CD4-positive, alpha-beta T cell (primary cell): Measurements from ENCODE around the gene BTN3A1. TPM values are rescaled to one million over a fixed set of nuclear protein-coding genes. Genes with fewer than 3 reads are reported as not detected.

ENCODE experiments used
- ATAC-seq: fragments of 200-7000 bp; cut with Tn5 transposase; one replicate; pipeline ENCODE4 v1.10.0; 2022; ENCODE audit warnings: mild to moderate bottlenecking; ENCODE audit not compliant: poor library complexity
- CTCF ChIA-PET: fragments of 350-600 bp; sonication (Branson Sonifier 250); formaldehyde crosslinking; loops from one replicate; lab custom pipeline; 2021; ENCODE audit warnings: antibody characterized with exemption, inconsistent platforms; lab: Charles Lee
- POLR2A ChIA-PET: fragments of 350-600 bp; sonication (Branson Sonifier 250); formaldehyde crosslinking; loops from one replicate; lab custom pipeline; 2021; ENCODE audit warnings: antibody characterized with exemption, inconsistent platforms; lab: Charles Lee
- DNase-seq, 14 experiments: peaks; one replicate each; pipeline ENCODE4 v3.0.0-alpha.2; 2013 to 2020; ENCODE audit warnings: mixed read lengths in 2 of 14
- H3K27ac ChIP-seq, 2 donors: one replicate each; pipeline versions ENCODE4 v1.5.1 to v1.7.0; 2013; ENCODE audit warnings: low read length in 2 of 2, low read depth in 1 of 2, mild to moderate bottlenecking in 1 of 2
- H3K27me3 ChIP-seq, 2 experiments: 1 replicate in 1 of 2; 2 replicates in 1 of 2; pipeline versions ENCODE4 v1.6.1 to v1.7.0; 2013; ENCODE audit warnings: low read length in 2 of 2, control low read depth in 1 of 2, mild to moderate bottlenecking in 1 of 2, moderate library complexity in 1 of 2; ENCODE audit not compliant: insufficient read depth in 2 of 2, control insufficient read depth in 1 of 2
- H3K36me3 ChIP-seq: one replicate; pipeline ENCODE4 v1.6.1; 2013; ENCODE audit warnings: low read length, control low read depth; ENCODE audit not compliant: insufficient read depth
- H3K4me1 ChIP-seq: one replicate; pipeline ENCODE4 v1.6.1; 2013; ENCODE audit warnings: low read length, control low read depth; ENCODE audit not compliant: insufficient read depth
- H3K4me3 ChIP-seq: one replicate; pipeline ENCODE4 v1.5.1; 2013; ENCODE audit warnings: mild to moderate bottlenecking, low read length, moderate library complexity
- H3K9me3 ChIP-seq, 2 experiments: 1 replicate in 1 of 2; 2 replicates in 1 of 2; pipeline versions ENCODE4 v1.6.1 to v1.7.0; 2013; ENCODE audit warnings: low read length in 2 of 2, mild to moderate bottlenecking in 2 of 2, control low read depth in 1 of 2, moderate library complexity in 1 of 2; ENCODE audit not compliant: control insufficient read depth in 1 of 2, insufficient read depth in 1 of 2
- H3K27ac Mint-ChIP-seq: one replicate; pipeline ENCODE4 v1.8.0; 2020; ENCODE audit warnings: mixed read lengths
- H3K27me3 Mint-ChIP-seq: one replicate; pipeline ENCODE4 v1.8.0; 2021; ENCODE audit warnings: mixed read lengths
- H3K36me3 Mint-ChIP-seq: one replicate; pipeline ENCODE4 v1.8.0; 2021; ENCODE audit warnings: low read depth, mixed read lengths
- H3K4me1 Mint-ChIP-seq: one replicate; pipeline ENCODE4 v1.8.0; 2021; ENCODE audit warnings: low read depth, mixed read lengths
- H3K4me3 Mint-ChIP-seq: one replicate; pipeline ENCODE4 v1.8.0; 2020; ENCODE audit warnings: mild to moderate bottlenecking, mixed read lengths
- H3K9me3 Mint-ChIP-seq: one replicate; pipeline ENCODE4 v1.8.0; 2020; ENCODE audit warnings: mixed read lengths
- intact Hi-C, 2 experiments: fragments of 100-400 bp; cut with DNase I in 1 of 2; cut with micrococcal nuclease in 1 of 2; formaldehyde crosslinking; loops; one replicate each; pipeline versions ENCODE4 v1.15.1 to v1.9.0; 2023 to 2025; cut with DNase I, micrococcal nuclease
- total RNA-seq, 174 experiments: library from RNA in 2 of 174; stranded (reverse) in 2 of 174; gene quantifications; one replicate each; pipeline ENCODE4 v1.2.3 and lab custom pipeline; 2021 to 2026
- TF ChIP-seq, protein P1 (sequence below): fragments of 200-600 bp; IDR thresholded peaks from one replicate; pipeline ENCODE4 v1.8.0; 2022; ENCODE audit warnings: antibody characterized with exemption, mild to moderate bottlenecking

BTN3A1 gene
- total RNA-seq, 2 experiments from 2014 or later = 109 TPM

GRCh38 chr6:26422329-26422728 is 20.3 kb downstream of the BTN3A1 start:
- peak overlapping the region; percentile 36 for H3K4me3 Mint-ChIP-seq
- ChIA-PET CTCF (interaction anchor here (3.6 kb wide), 1 partner anchor 81 kb away, joined by 16 read pairs; no protein-coding TSS in a partner anchor), POLR2A (no interaction called here)
- intact Hi-C loops = no loop called here
- Histone ChIP-seq H3K36me3 (no peaks in the 10 kb centered on the region), H3K4me1 (peaks cover 15% of the 10 kb centered on the region), H3K27ac (no peak overlapping the region), H3K27me3 (no peaks in the 10 kb centered on the region), H3K9me3 (peaks cover 0 to 8% of the 10 kb centered on the region in 2 experiments), H3K4me3 (no peak overlapping the region)
- H3K36me3 Mint-ChIP-seq = peaks cover 4% of the 10 kb centered on the region
- no peak for DNase-seq
- TF ChIP-seq, protein P1, sequence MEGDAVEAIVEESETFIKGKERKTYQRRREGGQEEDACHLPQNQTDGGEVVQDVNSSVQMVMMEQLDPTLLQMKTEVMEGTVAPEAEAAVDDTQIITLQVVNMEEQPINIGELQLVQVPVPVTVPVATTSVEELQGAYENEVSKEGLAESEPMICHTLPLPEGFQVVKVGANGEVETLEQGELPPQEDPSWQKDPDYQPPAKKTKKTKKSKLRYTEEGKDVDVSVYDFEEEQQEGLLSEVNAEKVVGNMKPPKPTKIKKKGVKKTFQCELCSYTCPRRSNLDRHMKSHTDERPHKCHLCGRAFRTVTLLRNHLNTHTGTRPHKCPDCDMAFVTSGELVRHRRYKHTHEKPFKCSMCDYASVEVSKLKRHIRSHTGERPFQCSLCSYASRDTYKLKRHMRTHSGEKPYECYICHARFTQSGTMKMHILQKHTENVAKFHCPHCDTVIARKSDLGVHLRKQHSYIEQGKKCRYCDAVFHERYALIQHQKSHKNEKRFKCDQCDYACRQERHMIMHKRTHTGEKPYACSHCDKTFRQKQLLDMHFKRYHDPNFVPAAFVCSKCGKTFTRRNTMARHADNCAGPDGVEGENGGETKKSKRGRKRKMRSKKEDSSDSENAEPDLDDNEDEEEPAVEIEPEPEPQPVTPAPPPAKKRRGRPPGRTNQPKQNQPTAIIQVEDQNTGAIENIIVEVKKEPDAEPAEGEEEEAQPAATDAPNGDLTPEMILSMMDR = no peak
- H3K9me3 Mint-ChIP-seq = peaks cover 2% of the 10 kb centered on the region
- peaks cover 4% of the 10 kb centered on the region for H3K4me1 Mint-ChIP-seq
- no peak for ATAC-seq
- H3K27ac Mint-ChIP-seq = no peak overlapping the region
- H3K27me3 Mint-ChIP-seq = no peaks in the 10 kb centered on the region

DNA sequence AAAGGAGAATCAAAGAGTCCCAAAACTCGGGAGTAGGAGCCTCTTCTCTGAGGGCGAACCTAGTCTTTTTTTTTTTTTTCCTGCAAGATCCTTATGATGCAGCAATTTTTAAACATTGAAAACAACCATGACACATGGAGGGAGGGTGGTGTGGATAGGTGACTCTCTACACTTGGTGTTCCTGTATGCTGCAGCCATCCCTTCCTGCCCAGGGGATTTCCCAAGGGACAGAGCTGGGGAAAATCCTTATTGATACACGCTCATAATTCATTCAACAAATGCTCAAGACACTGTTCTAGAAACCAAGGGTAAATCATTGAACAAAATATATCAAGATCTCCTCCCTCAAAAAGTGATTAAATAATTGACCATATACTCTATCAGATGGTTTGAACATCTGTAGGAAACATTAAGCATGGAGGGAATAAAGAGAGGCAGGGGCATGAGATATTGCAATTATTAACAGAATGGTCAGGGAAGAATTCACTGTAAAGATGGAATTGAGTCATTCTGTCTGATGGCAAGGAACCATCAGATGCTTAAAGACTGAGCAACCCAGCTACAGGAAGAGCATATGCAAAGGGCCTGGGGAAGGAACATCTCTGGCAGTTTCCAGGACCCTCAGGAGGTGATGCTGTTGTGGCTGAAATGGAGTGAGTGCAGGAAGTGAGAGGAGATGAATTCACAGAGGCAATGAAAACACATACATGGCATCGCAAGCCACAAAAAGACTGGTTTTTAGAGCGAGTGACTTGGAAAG is 24.8 kb downstream of the BTN3A1 start:
- H3K4me3 Mint-ChIP-seq = no peak overlapping the region
- no peak overlapping the region for H3K27ac Mint-ChIP-seq
- Histone ChIP-seq H3K4me1 (peaks cover 3% of the 10 kb centered on the region), H3K9me3 (no peaks in the 10 kb centered on the region), H3K36me3 (no peaks in the 10 kb centered on the region), H3K27me3 (no peaks in the 10 kb centered on the region), H3K4me3 (no peak overlapping the region), H3K27ac (no peak overlapping the region)
- no peaks in the 10 kb centered on the region for H3K27me3 Mint-ChIP-seq
- H3K36me3 Mint-ChIP-seq = no peaks in the 10 kb centered on the region
- intact Hi-C loops = no loop called here
- TF ChIP-seq, protein P1 = no peak
- no peaks in the 10 kb centered on the region for H3K9me3 Mint-ChIP-seq
- ChIA-PET POLR2A (no interaction called here), CTCF (interaction anchor here (0.7 kb wide), 1 partner anchor 1358 kb away, joined by 4 read pairs; no protein-coding TSS in a partner anchor)
- H3K4me1 Mint-ChIP-seq = peaks cover 3% of the 10 kb centered on the region
- ATAC-seq (no peak), DNase-seq (no peak)

GRCh38 chr6:26427451-26427809 is 25.4 kb downstream of the BTN3A1 start:
- no peaks in the 10 kb centered on the region for H3K27me3 ChIP-seq
- no peaks in the 10 kb centered on the region for H3K9me3 ChIP-seq
- no peak overlapping the region for H3K4me3 ChIP-seq
- Mint-ChIP-seq H3K36me3 (no peaks in the 10 kb centered on the region), H3K4me1 (no peaks in the 10 kb centered on the region), H3K4me3 (no peak overlapping the region), H3K27me3 (no peaks in the 10 kb centered on the region), H3K9me3 (no peaks in the 10 kb centered on the region), H3K27ac (no peak overlapping the region)
- CTCF ChIA-PET = no interaction called here
- POLR2A ChIA-PET = no interaction called here
- DNase-seq = no peak
- no peaks in the 10 kb centered on the region for H3K36me3 ChIP-seq
- ATAC-seq = no peak
- no peaks in the 10 kb centered on the region for H3K4me1 ChIP-seq
- TF ChIP-seq, protein P1 = no peak
- no peak overlapping the region for H3K27ac ChIP-seq
- intact Hi-C loops = no loop called here
